ENCODE measurements around the gene EYA2. TPM values are rescaled to one million over a fixed set of nuclear protein-coding genes. Genes with fewer than 3 reads are reported as not detected.

The EYA2 gene
- total RNA-seq, 1 donor from 2014 or later: 15.4 TPM

DNA sequence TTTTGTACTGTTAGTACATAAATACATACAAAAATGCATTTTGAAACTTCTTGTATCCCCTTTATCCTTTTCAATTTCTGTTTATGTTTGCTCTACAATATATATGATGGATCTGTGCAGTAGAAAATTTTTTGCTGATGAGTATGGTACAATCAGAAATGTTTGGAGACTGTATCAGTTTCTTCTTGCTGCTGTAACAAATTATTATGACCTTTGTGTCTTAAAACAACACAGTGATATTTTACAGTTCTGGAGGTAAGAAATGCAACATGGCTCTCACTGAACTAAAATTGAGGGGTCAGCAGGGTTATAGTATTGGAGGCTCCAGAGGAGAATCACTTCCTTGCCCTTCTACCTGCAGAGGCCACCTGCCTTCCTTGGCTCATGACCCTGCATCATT lies 184.4 kb downstream of the EYA2 start:
- Histone ChIP-seq H3K36me3 (no peaks in the 10 kb centered on the region), H3K9me3 (peaks cover 0 to 12% of the 10 kb centered on the region in 2 donors), H3K4me1 (no peaks in the 10 kb centered on the region), H3K4me3 (no peak overlapping the region), H3K27me3 (no peaks in the 10 kb centered on the region), H3K27ac (no peak overlapping the region)
- intact Hi-C loops (cut with DNase I): no loop called here
- no peak for TF ChIP-seq CTCF (IDR thresholded peaks at IDR 0.05)
- DNase-seq (ENCODE audit: low spot score in 2 of 2): no peak

DNA sequence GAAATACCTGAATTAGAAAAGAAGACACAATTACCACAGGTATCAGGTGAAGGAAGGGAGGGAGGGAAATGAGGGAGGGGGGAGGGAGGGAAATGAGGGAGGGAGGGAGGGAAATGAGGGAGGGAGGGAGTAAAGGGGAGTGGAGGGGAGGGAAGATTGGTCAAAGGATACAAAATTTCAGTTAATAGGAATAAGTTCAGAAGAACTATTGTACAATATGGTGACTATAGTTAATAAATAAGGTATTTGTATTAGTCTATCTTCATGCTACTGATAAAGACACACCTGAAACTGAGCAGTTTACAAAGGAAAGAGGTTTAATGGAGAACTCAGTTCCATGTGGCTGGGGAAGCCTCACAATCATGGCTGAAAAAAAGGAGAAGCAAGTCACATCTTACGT lies 185.7 kb downstream of the EYA2 start:
- no peaks in the 10 kb centered on the region for H3K36me3 ChIP-seq
- no peaks in the 10 kb centered on the region for H3K27me3 ChIP-seq
- H3K4me3 ChIP-seq: no peak overlapping the region
- no peaks in the 10 kb centered on the region for H3K4me1 ChIP-seq
- no peak for TF ChIP-seq CTCF (IDR thresholded peaks at IDR 0.05)
- H3K9me3 ChIP-seq: peaks cover 0 to 11% of the 10 kb centered on the region in 2 donors
- no peak overlapping the region for H3K27ac ChIP-seq
- no peak for DNase-seq (ENCODE audit: low spot score in 2 of 2)
- intact Hi-C loops (cut with DNase I): no loop called here

DNA sequence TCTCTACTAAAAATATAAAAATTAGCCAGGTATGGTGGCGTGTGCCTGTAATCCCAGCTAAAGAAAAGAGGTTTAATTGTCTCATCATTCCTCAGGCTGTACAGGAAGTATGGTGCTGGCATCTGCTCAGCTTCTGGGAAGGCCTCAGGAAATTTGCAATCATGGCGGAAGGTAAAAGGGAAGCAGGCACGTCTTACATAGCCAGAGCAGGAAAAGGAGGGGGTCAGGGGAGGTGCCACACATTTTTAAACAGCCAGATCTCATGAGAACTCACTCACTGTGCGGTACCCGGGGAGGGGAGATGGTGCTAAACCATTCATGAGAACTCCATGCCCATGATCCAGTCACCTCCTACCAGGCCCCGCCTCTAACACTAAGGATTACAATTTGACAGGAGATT lies 191.7 kb downstream of the EYA2 start:
- DNase-seq (ENCODE audit: low spot score in 2 of 2): no peak
- H3K27me3 ChIP-seq: no peaks in the 10 kb centered on the region
- no peaks in the 10 kb centered on the region for H3K36me3 ChIP-seq
- no peak for TF ChIP-seq CTCF (IDR thresholded peaks at IDR 0.05)
- H3K27ac ChIP-seq: no peak overlapping the region
- H3K4me1 ChIP-seq: no peaks in the 10 kb centered on the region
- H3K4me3 ChIP-seq: no peak overlapping the region
- H3K9me3 ChIP-seq: no peaks in the 10 kb centered on the region
- intact Hi-C loops (cut with DNase I): no loop called here

- no peaks in the 10 kb centered on the region for H3K4me1 ChIP-seq
- TF ChIP-seq CTCF (IDR thresholded peaks at IDR 0.05): no peak
- H3K36me3 ChIP-seq: no peaks in the 10 kb centered on the region
- no peak overlapping the region for H3K4me3 ChIP-seq
- intact Hi-C loops (cut with DNase I): no loop called here
- no peaks in the 10 kb centered on the region for H3K27me3 ChIP-seq
- H3K9me3 ChIP-seq: no peaks in the 10 kb centered on the region
- no peak overlapping the region for H3K27ac ChIP-seq
- no peak for DNase-seq (ENCODE audit: low spot score in 2 of 2)
These were observed 193.7 kb downstream of the EYA2 start for GRCh38 chr20:47088335-47088734.

DNA sequence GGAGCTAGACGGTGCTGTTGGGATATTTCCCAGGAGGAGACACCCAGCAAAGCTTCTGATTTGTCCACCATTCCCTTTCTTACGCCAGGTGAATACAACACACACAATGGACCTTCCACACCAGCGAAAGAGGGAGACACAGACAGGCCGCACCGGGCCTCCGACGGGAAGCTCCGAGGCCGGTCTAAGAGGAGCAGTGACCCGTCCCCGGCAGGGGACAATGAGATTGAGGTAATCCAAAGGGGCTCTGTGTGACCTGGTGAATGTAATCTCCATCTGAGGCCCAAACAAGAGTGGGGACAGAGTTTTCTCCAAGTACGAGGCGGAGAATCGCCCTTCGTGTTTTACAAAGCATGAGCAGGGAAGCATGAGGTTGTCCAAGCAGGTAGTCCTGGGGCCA lies 194.5 kb downstream of the EYA2 start:
- no peak for DNase-seq (ENCODE audit: low spot score in 2 of 2)
- Histone ChIP-seq H3K4me3 (no peak overlapping the region), H3K9me3 (no peaks in the 10 kb centered on the region), H3K27me3 (no peaks in the 10 kb centered on the region), H3K27ac (no peak overlapping the region), H3K4me1 (no peaks in the 10 kb centered on the region), H3K36me3 (no peaks in the 10 kb centered on the region)
- no peak for TF ChIP-seq CTCF (IDR thresholded peaks at IDR 0.05)
- intact Hi-C loops (cut with DNase I): no loop called here

GRCh38 chr20:47090835-47091234 lies 196.2 kb downstream of the EYA2 start:
- Histone ChIP-seq H3K9me3 (peaks cover 0 to 8% of the 10 kb centered on the region in 2 donors), H3K27me3 (no peaks in the 10 kb centered on the region), H3K4me1 (no peaks in the 10 kb centered on the region), H3K36me3 (no peaks in the 10 kb centered on the region), H3K4me3 (no peak overlapping the region), H3K27ac (no peak overlapping the region)
- DNase-seq (ENCODE audit: low spot score in 2 of 2): no peak
- intact Hi-C loops (cut with DNase I): no loop called here
- no peak for TF ChIP-seq CTCF (IDR thresholded peaks at IDR 0.05)
